ENCODE data around the gene COX7C.

DNA sequence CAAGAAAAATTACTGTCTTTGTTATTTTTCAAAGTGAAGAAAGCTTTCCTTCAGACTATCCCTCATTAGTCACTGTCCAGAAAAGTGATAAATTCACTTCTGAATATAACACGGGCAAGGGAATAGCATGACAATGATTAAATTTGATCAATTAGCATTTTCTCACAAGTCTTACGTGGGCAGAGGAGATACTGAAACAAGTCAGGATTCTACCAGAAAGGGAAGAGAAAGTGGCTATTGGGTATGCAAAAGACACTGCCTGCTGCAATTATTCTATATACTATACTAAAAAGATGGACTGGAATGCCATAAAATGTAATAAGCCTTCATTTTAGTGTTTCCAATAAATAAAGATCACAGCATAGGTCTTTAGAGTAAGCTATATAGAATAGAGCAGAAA lies 7.4 kb downstream of the COX7C start:
- TF ChIP-seq, protein P1, sequence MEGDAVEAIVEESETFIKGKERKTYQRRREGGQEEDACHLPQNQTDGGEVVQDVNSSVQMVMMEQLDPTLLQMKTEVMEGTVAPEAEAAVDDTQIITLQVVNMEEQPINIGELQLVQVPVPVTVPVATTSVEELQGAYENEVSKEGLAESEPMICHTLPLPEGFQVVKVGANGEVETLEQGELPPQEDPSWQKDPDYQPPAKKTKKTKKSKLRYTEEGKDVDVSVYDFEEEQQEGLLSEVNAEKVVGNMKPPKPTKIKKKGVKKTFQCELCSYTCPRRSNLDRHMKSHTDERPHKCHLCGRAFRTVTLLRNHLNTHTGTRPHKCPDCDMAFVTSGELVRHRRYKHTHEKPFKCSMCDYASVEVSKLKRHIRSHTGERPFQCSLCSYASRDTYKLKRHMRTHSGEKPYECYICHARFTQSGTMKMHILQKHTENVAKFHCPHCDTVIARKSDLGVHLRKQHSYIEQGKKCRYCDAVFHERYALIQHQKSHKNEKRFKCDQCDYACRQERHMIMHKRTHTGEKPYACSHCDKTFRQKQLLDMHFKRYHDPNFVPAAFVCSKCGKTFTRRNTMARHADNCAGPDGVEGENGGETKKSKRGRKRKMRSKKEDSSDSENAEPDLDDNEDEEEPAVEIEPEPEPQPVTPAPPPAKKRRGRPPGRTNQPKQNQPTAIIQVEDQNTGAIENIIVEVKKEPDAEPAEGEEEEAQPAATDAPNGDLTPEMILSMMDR (IDR thresholded peaks at IDR 0.05): no peak
- TF ChIP-seq POLR2A (IDR thresholded peaks at IDR 0.05): no peak
- TF ChIP-seq POLR2AphosphoS5 (IDR thresholded peaks at IDR 0.05; ENCODE audit: insufficient read depth in 1 of 2, low read depth in 1 of 2): no peak

Data from vagina (tissue), 2 donors.